Measurements from ENCODE around the gene PITX2.
A peak's percentile ranks its signal among the peaks of the same experiment; 100 is the strongest.

Gene PITX2

DNA sequence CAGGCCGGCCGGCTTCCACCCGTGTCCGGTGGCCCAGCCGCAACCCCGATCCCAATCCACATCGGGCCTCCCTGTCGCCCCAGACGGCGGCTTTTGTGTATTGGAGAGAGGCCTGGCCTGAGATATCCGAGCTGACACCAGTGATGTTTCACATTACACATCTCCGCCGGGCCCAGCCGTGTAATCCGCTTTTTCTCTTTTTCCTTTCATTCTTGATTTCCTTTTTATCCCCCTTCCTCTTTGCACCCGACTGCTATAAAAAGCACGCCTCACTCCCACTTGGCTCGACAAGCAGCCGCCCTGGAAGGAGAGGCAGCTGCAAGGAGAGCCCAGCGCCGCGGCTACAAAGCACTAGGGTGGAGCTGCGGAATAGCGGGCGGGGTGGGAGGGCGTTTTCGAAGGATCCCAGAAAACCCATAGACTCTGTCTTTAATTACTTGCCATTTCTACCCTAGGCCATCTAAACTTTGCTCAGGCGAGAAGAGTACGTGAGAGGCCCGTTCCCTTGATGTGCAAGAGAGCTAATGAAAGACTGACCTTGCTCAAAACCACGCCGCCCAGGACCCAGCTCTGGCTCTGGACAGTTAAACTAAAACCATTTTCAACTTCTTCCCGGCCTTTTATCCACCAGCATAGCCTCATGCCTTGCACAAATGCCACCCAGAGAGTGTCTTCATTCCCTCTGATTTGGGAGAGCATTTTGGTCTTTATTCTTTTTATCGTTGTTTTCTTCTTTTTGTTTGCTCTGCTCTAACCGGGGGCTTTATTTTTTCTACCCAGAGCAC is 3.2 kb downstream of the PITX2 start:
- TF ChIP-seq, protein P1, sequence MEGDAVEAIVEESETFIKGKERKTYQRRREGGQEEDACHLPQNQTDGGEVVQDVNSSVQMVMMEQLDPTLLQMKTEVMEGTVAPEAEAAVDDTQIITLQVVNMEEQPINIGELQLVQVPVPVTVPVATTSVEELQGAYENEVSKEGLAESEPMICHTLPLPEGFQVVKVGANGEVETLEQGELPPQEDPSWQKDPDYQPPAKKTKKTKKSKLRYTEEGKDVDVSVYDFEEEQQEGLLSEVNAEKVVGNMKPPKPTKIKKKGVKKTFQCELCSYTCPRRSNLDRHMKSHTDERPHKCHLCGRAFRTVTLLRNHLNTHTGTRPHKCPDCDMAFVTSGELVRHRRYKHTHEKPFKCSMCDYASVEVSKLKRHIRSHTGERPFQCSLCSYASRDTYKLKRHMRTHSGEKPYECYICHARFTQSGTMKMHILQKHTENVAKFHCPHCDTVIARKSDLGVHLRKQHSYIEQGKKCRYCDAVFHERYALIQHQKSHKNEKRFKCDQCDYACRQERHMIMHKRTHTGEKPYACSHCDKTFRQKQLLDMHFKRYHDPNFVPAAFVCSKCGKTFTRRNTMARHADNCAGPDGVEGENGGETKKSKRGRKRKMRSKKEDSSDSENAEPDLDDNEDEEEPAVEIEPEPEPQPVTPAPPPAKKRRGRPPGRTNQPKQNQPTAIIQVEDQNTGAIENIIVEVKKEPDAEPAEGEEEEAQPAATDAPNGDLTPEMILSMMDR (IDR thresholded peaks at IDR 0.05; ENCODE audit: unreplicated experiment in 3 of 3) = no peak
- peaks cover 98% of the 10 kb centered on the region for H3K27me3 Mint-ChIP-seq (ENCODE audit: low read depth)
- peak overlapping the region; percentile 81 to 89 (median 86) for H3K4me3 Mint-ChIP-seq
- peaks cover 24% of the 10 kb centered on the region for H3K36me3 Mint-ChIP-seq (ENCODE audit: low read depth)
- no peaks in the 10 kb centered on the region for H3K9me3 Mint-ChIP-seq
- peaks cover 54% of the 10 kb centered on the region for H3K4me1 Mint-ChIP-seq
- peak overlapping the region; percentile 93 to 98 (median 95) for H3K27ac Mint-ChIP-seq

- H3K9me3 Mint-ChIP-seq = no peaks in the 10 kb centered on the region
- H3K27ac Mint-ChIP-seq = peak overlapping the region; percentile 93 to 98 (median 95)
- TF ChIP-seq, protein P1 (IDR thresholded peaks at IDR 0.05; ENCODE audit: unreplicated experiment in 3 of 3) = no peak
- peaks cover 98% of the 10 kb centered on the region for H3K27me3 Mint-ChIP-seq (ENCODE audit: low read depth)
- peaks cover 47% of the 10 kb centered on the region for H3K4me1 Mint-ChIP-seq
- peaks cover 24% of the 10 kb centered on the region for H3K36me3 Mint-ChIP-seq (ENCODE audit: low read depth)
- H3K4me3 Mint-ChIP-seq = peak overlapping the region; percentile 81 to 89 (median 86)
These were observed 4.1 kb downstream of the PITX2 start for GRCh38 chr4:110618581-110619462.

- H3K27ac Mint-ChIP-seq = peak overlapping the region; percentile 93 to 98 (median 95)
- H3K9me3 Mint-ChIP-seq = no peaks in the 10 kb centered on the region
- peaks cover 24% of the 10 kb centered on the region for H3K36me3 Mint-ChIP-seq (ENCODE audit: low read depth)
- TF ChIP-seq, protein P1 (IDR thresholded peaks at IDR 0.05; ENCODE audit: unreplicated experiment in 3 of 3) = no peak
- peaks cover 42% of the 10 kb centered on the region for H3K4me1 Mint-ChIP-seq
- H3K27me3 Mint-ChIP-seq (ENCODE audit: low read depth) = peaks cover 98% of the 10 kb centered on the region
- peak overlapping the region; percentile 81 to 89 (median 86) for H3K4me3 Mint-ChIP-seq
These were observed 5.0 kb downstream of the PITX2 start for GRCh38 chr4:110617646-110618580.

GRCh38 chr4:110617075-110617640 is 5.7 kb downstream of the PITX2 start:
- no peaks in the 10 kb centered on the region for H3K9me3 Mint-ChIP-seq
- peak overlapping the region; percentile 88 to 92 (median 88) for H3K4me3 Mint-ChIP-seq
- H3K27me3 Mint-ChIP-seq (ENCODE audit: low read depth) = peaks cover 98% of the 10 kb centered on the region

More at GRCh38 chr4:110617075-110617640, 5.7 kb downstream of the PITX2 start:
- H3K27ac Mint-ChIP-seq = peak overlapping the region; percentile 93 to 99 (median 95)
- TF ChIP-seq, protein P1 (IDR thresholded peaks at IDR 0.05; ENCODE audit: unreplicated experiment in 3 of 3) = no peak
- peaks cover 44% of the 10 kb centered on the region for H3K4me1 Mint-ChIP-seq
- peaks cover 24% of the 10 kb centered on the region for H3K36me3 Mint-ChIP-seq (ENCODE audit: low read depth)

Measured in nephron (organoid).